Muscle of leg (tissue), 16 donors: ENCODE measurements around the gene DCHS1. TPM values are rescaled to one million over a fixed set of nuclear protein-coding genes. Genes with fewer than 3 reads are reported as not detected.
"Not testable (repeated sequence)": the region's sequence is repeated elsewhere in the genome, so short reads cannot be mapped to it uniquely, and the experiment has no call there.

Experiments used
- DNase-seq: peaks from one replicate; pipeline ENCODE4 v3.0.0; 2013
- H3K27ac ChIP-seq: one replicate; pipeline ENCODE4 v1.5.1; 2013; ENCODE audit warnings: mild to moderate bottlenecking, low read length, control low read depth
- H3K27me3 ChIP-seq: one replicate; pipeline ENCODE4 v1.6.1; 2013; ENCODE audit warnings: low read length; ENCODE audit not compliant: control insufficient read depth, insufficient read depth
- H3K36me3 ChIP-seq: one replicate; pipeline ENCODE4 v1.6.1; 2013; ENCODE audit warnings: low read length; ENCODE audit not compliant: control insufficient read depth, insufficient read depth
- H3K4me1 ChIP-seq: one replicate; pipeline ENCODE4 v1.6.1; 2013; ENCODE audit warnings: low read length; ENCODE audit not compliant: control insufficient read depth, insufficient read depth
- H3K4me3 ChIP-seq: one replicate; pipeline ENCODE4 v1.5.1; 2013; ENCODE audit warnings: low read length, control low read depth
- H3K9me3 ChIP-seq: replicated peaks from 2 replicates; pipeline ENCODE4 v1.6.1; 2013; ENCODE audit warnings: low read depth, low read length; ENCODE audit not compliant: control insufficient read depth
- WGBS: methylation state at CpG from one replicate; pipeline ENCODE4 v1.1.5; 2013; ENCODE audit warnings: missing lambda C conversion rate; ENCODE audit not compliant: insufficient coverage; 5-methylcytosine and 5-hydroxymethylcytosine counted together
- long read RNA-seq, 11 donors: transcript quantifications; one replicate each; lab custom pipeline, GENCODE V29; 2026
- polyA plus RNA-seq, 8 donors: library from polyadenylated mRNA; unstranded; fragments of 120-200 nt; gene quantifications; one replicate each; pipeline versions ENCODE4 v1.2.1 to v1.2.3, GENCODE V29; 2013; ENCODE audit warnings: inconsistent platforms in 1 of 8, low replicate concordance in 1 of 8; ENCODE audit not compliant: insufficient read length in 8 of 8, insufficient read depth in 1 of 8
- total RNA-seq: library from RNA; stranded (reverse); fragments of 120-200 nt; gene quantifications from one replicate; pipeline ENCODE4 v1.2.4, GENCODE V29; 2013

DCHS1 gene
- total RNA-seq: 36.3 TPM
- polyA plus RNA-seq: 10 to 100 TPM; 30.7 to 69.3 (median 51.0) TPM
- long read RNA-seq, donor 1: 0 reads
- long read RNA-seq, donor 2: 0 reads
- long read RNA-seq, donor 3, full-length matches to known transcripts: 1 of 21 reads
- long read RNA-seq, donor 3, partial matches to known transcripts: 20 of 21 reads
- long read RNA-seq, donor 3, other reads (novel, unspliced or antisense): 0 of 21 reads
- long read RNA-seq, donor 4, partial matches to known transcripts: 10 of 10 reads
- long read RNA-seq, donor 4, other reads (novel, unspliced or antisense): 0 of 10 reads
- long read RNA-seq, donor 5, partial matches to known transcripts: 38 of 38 reads
- long read RNA-seq, donor 5, other reads (novel, unspliced or antisense): 0 of 38 reads
- long read RNA-seq, donor 6: 0 reads
- long read RNA-seq, donor 7, partial matches to known transcripts: 5 of 5 reads
- long read RNA-seq, donor 7, other reads (novel, unspliced or antisense): 0 of 5 reads
- long read RNA-seq, donor 8: 0 reads
- long read RNA-seq, donor 9, partial matches to known transcripts: 7 of 7 reads
- long read RNA-seq, donor 9, other reads (novel, unspliced or antisense): 0 of 7 reads
- long read RNA-seq, donor 10: 0 reads
- long read RNA-seq, donor 11, partial matches to known transcripts: 11 of 11 reads
- long read RNA-seq, donor 11, other reads (novel, unspliced or antisense): 0 of 11 reads

GRCh38 chr11:6655790-6656583, at the start of gene DCHS1:
Gene DCHS1 (minus strand): TSS chr11:6655809. CDS start chr11:6641613, 14,196 bp downstream.
- Histone ChIP-seq H3K27ac (peak within 1 kb of the TSS; percentile 94), H3K27me3 (no peaks in the 10 kb centered on the region), H3K9me3 (no peaks in the 10 kb centered on the region), H3K36me3 (peaks cover 6% of the 10 kb centered on the region), H3K4me3 (peak within 1 kb of the TSS; percentile 76), H3K4me1 (peaks cover 31% of the 10 kb centered on the region)
- 4% methylated on average over 30 of the region's 56 CpGs for WGBS
- DNase-seq: peak; percentile 82

- peaks cover 2% of the 10 kb centered on the region for H3K4me1 ChIP-seq
- H3K36me3 ChIP-seq: no peaks in the 10 kb centered on the region
- H3K9me3 ChIP-seq: no peaks in the 10 kb centered on the region
- no peak overlapping the region for H3K4me3 ChIP-seq
- no peak overlapping the region for H3K27ac ChIP-seq
- no peaks in the 10 kb centered on the region for H3K27me3 ChIP-seq
- WGBS: no CpG with 5 or more reads among the region's 2 CpGs
- DNase-seq: peak; percentile 61
These were observed 47.8 kb upstream of the DCHS1 start for GRCh38 chr11:6703247-6704063.

- WGBS: no CpG with 5 or more reads among the region's 3 CpGs
- not testable (repeated sequence) for H3K4me1 ChIP-seq, DNase-seq, H3K27me3 ChIP-seq, H3K4me3 ChIP-seq, H3K27ac ChIP-seq, H3K9me3 ChIP-seq, H3K36me3 ChIP-seq
These were observed 46.3 kb upstream of the DCHS1 start for GRCh38 chr11:6701955-6702354.

- Histone ChIP-seq H3K4me1 (peaks cover 2% of the 10 kb centered on the region), H3K9me3 (no peaks in the 10 kb centered on the region), H3K36me3 (no peaks in the 10 kb centered on the region), H3K27me3 (no peaks in the 10 kb centered on the region), H3K4me3 (no peak overlapping the region), H3K27ac (peak overlapping the region; percentile 79)
- WGBS: no CpG with 5 or more reads among the region's 1 CpG
- peak; percentile 75 for DNase-seq
These were observed 39.8 kb upstream of the DCHS1 start for GRCh38 chr11:6695377-6695776.

GRCh38 chr11:6694229-6694535, 38.6 kb upstream of the DCHS1 start:
- DNase-seq: no peak
- Histone ChIP-seq H3K36me3 (no peaks in the 10 kb centered on the region), H3K4me3 (no peak overlapping the region), H3K27me3 (no peaks in the 10 kb centered on the region), H3K4me1 (peaks cover 2% of the 10 kb centered on the region), H3K9me3 (no peaks in the 10 kb centered on the region), H3K27ac (no peak overlapping the region)
- WGBS: no CpG with 5 or more reads among the region's 1 CpG

- no peak overlapping the region for H3K4me3 ChIP-seq
- peak; percentile 23 for DNase-seq
- no peaks in the 10 kb centered on the region for H3K36me3 ChIP-seq
- H3K4me1 ChIP-seq: peaks cover 2% of the 10 kb centered on the region
- no peaks in the 10 kb centered on the region for H3K9me3 ChIP-seq
- no CpG with 5 or more reads among the region's 1 CpG for WGBS
- no peak overlapping the region for H3K27ac ChIP-seq
- no peaks in the 10 kb centered on the region for H3K27me3 ChIP-seq
These were observed 38.0 kb upstream of the DCHS1 start for GRCh38 chr11:6693342-6694228.

- no peak overlapping the region for H3K27ac ChIP-seq
- no peaks in the 10 kb centered on the region for H3K27me3 ChIP-seq
- H3K9me3 ChIP-seq: no peaks in the 10 kb centered on the region
- DNase-seq: no peak
- H3K4me3 ChIP-seq: no peak overlapping the region
- no peaks in the 10 kb centered on the region for H3K36me3 ChIP-seq
- peaks cover 2% of the 10 kb centered on the region for H3K4me1 ChIP-seq
These were observed 36.5 kb upstream of the DCHS1 start for GRCh38 chr11:6692128-6692527.

- H3K36me3 ChIP-seq, H3K4me3 ChIP-seq, H3K9me3 ChIP-seq, H3K27me3 ChIP-seq, H3K4me1 ChIP-seq, H3K27ac ChIP-seq, DNase-seq: not testable (repeated sequence)
- 72% methylated on average over 5 of the region's 11 CpGs for WGBS
These were observed 35.0 kb upstream of the DCHS1 start for GRCh38 chr11:6690431-6691132.
